DOHH2 (cell line): ENCODE results near the gene PEF1.

ENCODE experiments used
- CTCF ChIP-seq: fragments of 200-600 bp; sonication (generic); IDR thresholded peaks from one replicate; pipeline ENCODE4 v1.5.1; 2014; ENCODE audit warnings: antibody characterized with exemption, mild to moderate bottlenecking, low read depth, low read length; ENCODE audit not compliant: poor library complexity, severe bottlenecking
- EZH2phosphoT487 ChIP-seq: fragments of 200-600 bp; sonication (generic); IDR thresholded peaks from 2 replicates; pipeline ENCODE4 v1.6.1; 2017; ENCODE audit warnings: borderline replicate concordance, mild to moderate bottlenecking, antibody characterized with exemption, low read length, moderate library complexity, mixed read lengths

GRCh38 chr1:31628931-31629556, 15.6 kb downstream of the PEF1 start:
- TF ChIP-seq EZH2phosphoT487: no peak
- no peak for TF ChIP-seq CTCF
